Left ventricle myocardium inferior (tissue), 1 donor: ENCODE results near the gene MFAP3L. TPM values are rescaled to one million over a fixed set of nuclear protein-coding genes. Genes with fewer than 3 reads are reported as not detected.

Experiments
- DNase-seq: peaks from one replicate; pipeline ENCODE4 v3.0.0-alpha.2; 2020
- H3K27ac ChIP-seq: fragments of 200-600 bp; replicated peaks from 2 replicates; pipeline ENCODE4 v1.8.0; 2021
- H3K27me3 ChIP-seq: fragments of 200-600 bp; 2 replicates; pipeline ENCODE4 v1.8.0; 2021; ENCODE audit warnings: low read depth
- H3K36me3 ChIP-seq: fragments of 200-600 bp; 2 replicates; pipeline ENCODE4 v1.8.0; 2021
- H3K4me1 ChIP-seq: fragments of 200-600 bp; 2 replicates; pipeline ENCODE4 v1.8.0; 2021
- H3K4me3 ChIP-seq: fragments of 200-600 bp; 2 replicates; pipeline ENCODE4 v1.8.0; 2021; ENCODE audit warnings: mild to moderate bottlenecking, moderate library complexity
- H3K9me3 ChIP-seq: fragments of 200-600 bp; replicated peaks from 2 replicates; pipeline ENCODE4 v1.8.0; 2021
- CTCF ChIP-seq: fragments of 200-600 bp; IDR thresholded peaks from 2 replicates; pipeline ENCODE4 v1.8.0; 2021; ENCODE audit warnings: antibody characterized with exemption, mild to moderate bottlenecking, borderline replicate concordance
- intact Hi-C: fragments of 100-400 bp; cut with micrococcal nuclease; formaldehyde crosslinking; loops from one replicate; pipeline ENCODE4 v1.11.0; 2022
- total RNA-seq: library from RNA; stranded (reverse); fragmentation: NEBNext Ultra II Directional; extraction: Animal tissue kit (Norgen Biotek cat#: 25700); gene quantifications from one replicate; pipeline ENCODE4 v1.2.1, GENCODE V29; 2021
- donor health status: DM: no; HTN: yes; CAD: no; lungs with severe emphysema.

The MFAP3L gene
- total RNA-seq, 1 donor from 2014 or later = 3.1 TPM

DNA sequence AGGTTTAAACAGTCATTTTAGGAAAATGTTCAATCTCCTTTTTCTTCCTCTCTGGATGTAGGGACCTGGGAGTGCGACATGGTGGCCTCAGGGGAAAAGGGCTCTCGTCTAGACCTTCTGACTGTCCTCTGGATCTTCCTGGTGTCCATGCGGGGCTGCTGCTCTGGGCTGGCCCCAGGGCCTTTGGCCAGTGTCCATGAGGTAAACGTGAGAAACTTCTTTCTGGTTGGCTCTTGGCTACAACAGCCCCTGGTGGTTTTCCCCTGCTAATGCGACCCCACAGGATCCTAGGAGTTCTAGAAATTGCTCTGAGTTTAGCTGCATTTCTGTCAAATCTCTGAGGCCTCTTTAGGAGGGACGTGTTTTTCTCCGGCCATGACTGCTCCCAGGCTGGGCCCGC, 85.7 kb downstream of the MFAP3L start:
- Histone ChIP-seq H3K36me3 (no peaks in the 10 kb centered on the region), H3K4me3 (no peak overlapping the region), H3K4me1 (no peaks in the 10 kb centered on the region), H3K9me3 (no peaks in the 10 kb centered on the region), H3K27me3 (no peaks in the 10 kb centered on the region), H3K27ac (no peak overlapping the region)
- no peak for TF ChIP-seq CTCF
- DNase-seq = no peak
- intact Hi-C loops = no loop called here

Other genes with a start within 250 kb of the MFAP3L start
- gene AADAT, start 63.6 kb upstream of the MFAP3L start, total RNA-seq = 2.2 TPM